ENCODE data around the gene RSPH4A. TPM values are rescaled to one million over a fixed set of nuclear protein-coding genes. Genes with fewer than 3 reads are reported as not detected.

Gene RSPH4A
- total RNA-seq (2022; extraction: Qiagen RNA extraction): 0.09 to 0.20 TPM (median 0.18 TPM) in 5 replicates

GRCh38 chr6:116615937-116616736 lies at the start of gene RSPH4A:
Gene RSPH4A, plus strand, starts transcription at chr6:116616479. Its CDS starts 145 bp downstream, at chr6:116616624.

GRCh38 chr6:116570856-116571682 lies 45.2 kb upstream of the RSPH4A start, which contains the start of gene RWDD1:
Gene RWDD1, plus strand, starts transcription at chr6:116571504. Its CDS starts 79 bp downstream, at chr6:116571583.

GRCh38 chr6:116680880-116681672 lies 64.8 kb downstream of the RSPH4A start, which contains the start of gene KPNA5:
Gene KPNA5, plus strand, starts transcription at chr6:116681211. Its CDS starts 124 bp downstream, at chr6:116681335.

Other genes starting within 250 kb of the RSPH4A start
- 11.3 to 16.4 TPM (median 13.4 TPM) in 5 replicates for gene DSE, start 245.5 kb upstream of the RSPH4A start, total RNA-seq (2022; extraction: Qiagen RNA extraction)
- gene CALHM6, start 155.1 kb upstream of the RSPH4A start, total RNA-seq (2022; extraction: Qiagen RNA extraction): not detected in 5 replicates
- gene CALHM5, start 104.8 kb upstream of the RSPH4A start, total RNA-seq (2022; extraction: Qiagen RNA extraction): 0.03 to 0.09 TPM (median 0.06 TPM) in 5 replicates
- gene TRAPPC3L, start 70.8 kb upstream of the RSPH4A start, total RNA-seq (2022; extraction: Qiagen RNA extraction): not detected in 5 replicates
- gene CALHM4, start 62.7 kb upstream of the RSPH4A start, total RNA-seq (2022; extraction: Qiagen RNA extraction): not detected in 5 replicates
- gene RWDD1, start 45.0 kb upstream of the RSPH4A start, total RNA-seq (2022; extraction: Qiagen RNA extraction): 23.9 to 43.1 TPM (median 35.7 TPM) in 5 replicates
- gene ZUP1, start 52.3 kb downstream of the RSPH4A start, total RNA-seq (2022; extraction: Qiagen RNA extraction): 6.4 to 8.3 TPM (median 7.2 TPM) in 5 replicates
- 1.00 to 2.4 TPM (median 1.4 TPM) in 5 replicates for gene KPNA5, start 64.7 kb downstream of the RSPH4A start, total RNA-seq (2022; extraction: Qiagen RNA extraction)
- not detected in 5 replicates for gene FAM162B, start 149.2 kb downstream of the RSPH4A start, total RNA-seq (2022; extraction: Qiagen RNA extraction)
- not detected in 5 replicates for gene GPRC6A, start 212.6 kb downstream of the RSPH4A start, total RNA-seq (2022; extraction: Qiagen RNA extraction)

Measured in A549 treated with Hydrocortisone at 1 μM for 4 hours (cell line).